HL-60 (cell line): Measurements from ENCODE around the gene GABBR2.

Experiments
- CTCF ChIP-seq: IDR thresholded peaks from one replicate; pipeline ENCODE4 v1.5.1; 2011; ENCODE audit warnings: low read length, control low read depth, inconsistent platforms; ENCODE audit not compliant: insufficient read depth
- POLR2AphosphoS5 ChIP-seq: IDR thresholded peaks from 2 replicates; pipeline ENCODE4 v1.6.1; 2012; ENCODE audit warnings: low read depth
- REST ChIP-seq: IDR thresholded peaks from 2 replicates; pipeline ENCODE4 v1.6.1; 2012; ENCODE audit warnings: low read depth; ENCODE audit not compliant: insufficient replicate concordance
- SPI1 ChIP-seq: IDR thresholded peaks from 2 replicates; pipeline ENCODE4 v1.6.1; 2012; ENCODE audit warnings: low read depth, mild to moderate bottlenecking, borderline replicate concordance

- TF ChIP-seq REST (no peak), CTCF (no peak), SPI1 (no peak), POLR2AphosphoS5 (no peak)
These were observed 228.5 kb downstream of the GABBR2 start for GRCh38 chr9:98479967-98480847.
